Endothelial cell of umbilical vein (primary cell): ENCODE results near the gene PSAPL1.

Experiments used
- EZH2 ChIP-seq: IDR thresholded peaks from 2 replicates; pipeline ENCODE4 v1.6.1; 2012; ENCODE audit warnings: borderline replicate concordance, low read depth, mild to moderate bottlenecking, moderate library complexity, low read length, inconsistent platforms; ENCODE audit not compliant: severe bottlenecking
- FOS ChIP-seq: IDR thresholded peaks from 2 replicates; pipeline ENCODE4 v1.6.1; 2011; ENCODE audit warnings: mild to moderate bottlenecking, low read length, moderate library complexity, borderline replicate concordance; ENCODE audit not compliant: insufficient read depth
- GATA2 ChIP-seq: IDR thresholded peaks from 2 replicates; pipeline ENCODE4 v1.7.0; 2011; ENCODE audit warnings: low read depth, mild to moderate bottlenecking, moderate library complexity, mixed read lengths, low read length; ENCODE audit not compliant: insufficient read length, insufficient read depth
- JUN ChIP-seq: IDR thresholded peaks from 2 replicates; pipeline ENCODE4 v1.6.1; 2011; ENCODE audit warnings: borderline replicate concordance, low read depth; ENCODE audit not compliant: insufficient read length, insufficient read depth
- MYC ChIP-seq: IDR thresholded peaks from one replicate; pipeline ENCODE4 v1.6.1; 2011; ENCODE audit warnings: mild to moderate bottlenecking, low read depth, low read length
- POLR2A ChIP-seq: IDR thresholded peaks from 2 replicates; pipeline ENCODE4 v1.6.1; 2012; ENCODE audit warnings: low read depth, mild to moderate bottlenecking, control low read depth, low read length
- POLR2AphosphoS5 ChIP-seq: IDR thresholded peaks from 2 replicates; pipeline ENCODE4 v1.6.1; 2012; ENCODE audit warnings: low read depth, mild to moderate bottlenecking, control low read depth, low read length, moderate library complexity; ENCODE audit not compliant: insufficient read depth
- TF ChIP-seq, protein P1 (sequence below), 2 donors: IDR thresholded peaks; 1 replicate in 1 of 2; 2 replicates in 1 of 2; pipeline ENCODE4 v1.5.1; 2011; ENCODE audit warnings: low read length in 2 of 2, mild to moderate bottlenecking in 2 of 2, moderate library complexity in 2 of 2, control low read depth in 1 of 2, inconsistent platforms in 1 of 2, low read depth in 1 of 2; ENCODE audit not compliant: insufficient read depth in 1 of 2; ENCODE audit errors: extremely low read depth in 1 of 2

DNA sequence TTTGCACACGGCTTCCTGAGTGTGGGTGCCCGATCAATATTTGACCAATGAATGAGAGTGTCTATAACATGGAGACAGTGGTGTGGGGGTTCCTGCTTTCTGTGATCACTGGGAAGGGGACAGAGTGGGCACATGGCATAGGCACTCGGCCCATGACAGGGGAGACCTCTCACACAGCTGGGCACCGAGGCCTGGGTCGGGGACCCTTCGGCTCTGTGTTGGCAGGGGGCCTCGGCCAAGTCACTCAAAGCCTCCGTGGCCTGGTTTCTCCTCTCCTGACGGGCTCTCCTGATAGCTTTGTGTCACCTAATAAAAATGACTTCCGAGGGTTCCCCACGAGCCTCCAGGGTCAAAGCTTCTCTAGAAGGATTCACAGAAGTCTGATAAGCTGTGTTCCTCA, 43.9 kb upstream of the PSAPL1 start:
- TF ChIP-seq MYC (no peak), POLR2AphosphoS5 (no peak), POLR2A (no peak), FOS (no peak), EZH2 (no peak), JUN (no peak), GATA2 (no peak)
- TF ChIP-seq, protein P1, sequence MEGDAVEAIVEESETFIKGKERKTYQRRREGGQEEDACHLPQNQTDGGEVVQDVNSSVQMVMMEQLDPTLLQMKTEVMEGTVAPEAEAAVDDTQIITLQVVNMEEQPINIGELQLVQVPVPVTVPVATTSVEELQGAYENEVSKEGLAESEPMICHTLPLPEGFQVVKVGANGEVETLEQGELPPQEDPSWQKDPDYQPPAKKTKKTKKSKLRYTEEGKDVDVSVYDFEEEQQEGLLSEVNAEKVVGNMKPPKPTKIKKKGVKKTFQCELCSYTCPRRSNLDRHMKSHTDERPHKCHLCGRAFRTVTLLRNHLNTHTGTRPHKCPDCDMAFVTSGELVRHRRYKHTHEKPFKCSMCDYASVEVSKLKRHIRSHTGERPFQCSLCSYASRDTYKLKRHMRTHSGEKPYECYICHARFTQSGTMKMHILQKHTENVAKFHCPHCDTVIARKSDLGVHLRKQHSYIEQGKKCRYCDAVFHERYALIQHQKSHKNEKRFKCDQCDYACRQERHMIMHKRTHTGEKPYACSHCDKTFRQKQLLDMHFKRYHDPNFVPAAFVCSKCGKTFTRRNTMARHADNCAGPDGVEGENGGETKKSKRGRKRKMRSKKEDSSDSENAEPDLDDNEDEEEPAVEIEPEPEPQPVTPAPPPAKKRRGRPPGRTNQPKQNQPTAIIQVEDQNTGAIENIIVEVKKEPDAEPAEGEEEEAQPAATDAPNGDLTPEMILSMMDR (IDR thresholded peaks at IDR 0.05; ENCODE audit: extremely low read depth in 1 of 2, insufficient read depth in 1 of 2, low read depth in 1 of 2, low read length in 2 of 2): no peak
